ENCODE results near the gene LAMTOR4.

- TF ChIP-seq, protein P1, sequence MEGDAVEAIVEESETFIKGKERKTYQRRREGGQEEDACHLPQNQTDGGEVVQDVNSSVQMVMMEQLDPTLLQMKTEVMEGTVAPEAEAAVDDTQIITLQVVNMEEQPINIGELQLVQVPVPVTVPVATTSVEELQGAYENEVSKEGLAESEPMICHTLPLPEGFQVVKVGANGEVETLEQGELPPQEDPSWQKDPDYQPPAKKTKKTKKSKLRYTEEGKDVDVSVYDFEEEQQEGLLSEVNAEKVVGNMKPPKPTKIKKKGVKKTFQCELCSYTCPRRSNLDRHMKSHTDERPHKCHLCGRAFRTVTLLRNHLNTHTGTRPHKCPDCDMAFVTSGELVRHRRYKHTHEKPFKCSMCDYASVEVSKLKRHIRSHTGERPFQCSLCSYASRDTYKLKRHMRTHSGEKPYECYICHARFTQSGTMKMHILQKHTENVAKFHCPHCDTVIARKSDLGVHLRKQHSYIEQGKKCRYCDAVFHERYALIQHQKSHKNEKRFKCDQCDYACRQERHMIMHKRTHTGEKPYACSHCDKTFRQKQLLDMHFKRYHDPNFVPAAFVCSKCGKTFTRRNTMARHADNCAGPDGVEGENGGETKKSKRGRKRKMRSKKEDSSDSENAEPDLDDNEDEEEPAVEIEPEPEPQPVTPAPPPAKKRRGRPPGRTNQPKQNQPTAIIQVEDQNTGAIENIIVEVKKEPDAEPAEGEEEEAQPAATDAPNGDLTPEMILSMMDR (IDR thresholded peaks at IDR 0.05): no peak
- no peak for TF ChIP-seq POLR2A (IDR thresholded peaks at IDR 0.05)
Observed at GRCh38 chr7:100106633-100107032, 42.1 kb upstream of the LAMTOR4 start.
